Kidney tubule cell (primary cell): Measurements from ENCODE around the gene MRPL18.
"Not testable (repeated sequence)": the region's sequence is repeated elsewhere in the genome, so short reads cannot be mapped to it uniquely, and the experiment has no call there.

Experiments
- DNase-seq: peaks from one replicate; pipeline ENCODE4 v3.0.0-alpha.2; 2018; ENCODE audit warnings: low spot score

Gene MRPL18

GRCh38 chr6:159772196-159772595, 18.1 kb upstream of the MRPL18 start:
- DNase-seq = no peak

GRCh38 chr6:159777240-159777904, 12.9 kb upstream of the MRPL18 start:
- no peak for DNase-seq

GRCh38 chr6:159778131-159778530, 12.1 kb upstream of the MRPL18 start:
- no peak for DNase-seq

- DNase-seq = no peak
Observed at GRCh38 chr6:159778542-159779103, 11.6 kb upstream of the MRPL18 start.

GRCh38 chr6:159788276-159788675, 2.0 kb upstream of the MRPL18 start:
- DNase-seq = no peak

- DNase-seq = peak; percentile 63
Observed at GRCh38 chr6:159788753-159789376, 1.4 kb upstream of the MRPL18 start.

GRCh38 chr6:159789377-159790148, 704 bp upstream of the MRPL18 start, which contains the start of gene TCP1:
TSS of gene TCP1 (minus strand) at chr6:159789602. CDS start at chr6:159789468, 134 bp downstream.
- peak; percentile 100 for DNase-seq

GRCh38 chr6:159790956-159791598, 810 bp downstream of the MRPL18 start:
- no peak for DNase-seq

GRCh38 chr6:159794976-159795375, 4.7 kb downstream of the MRPL18 start:
- not testable (repeated sequence) for DNase-seq

GRCh38 chr6:159797554-159797953, 7.3 kb downstream of the MRPL18 start:
- no peak for DNase-seq

- DNase-seq = no peak
Observed at GRCh38 chr6:159800141-159800865, 10.0 kb downstream of the MRPL18 start, which contains the start of gene PNLDC1. TSS of gene PNLDC1 (plus strand) at chr6:159800276. CDS start at chr6:159800308, 32 bp downstream.

GRCh38 chr6:159801935-159802334, 11.7 kb downstream of the MRPL18 start:
- no peak for DNase-seq

GRCh38 chr6:159804504-159804903, 14.2 kb downstream of the MRPL18 start:
- DNase-seq = no peak

GRCh38 chr6:159805440-159806020, 15.3 kb downstream of the MRPL18 start:
- DNase-seq = no peak

- no peak for DNase-seq
Observed at GRCh38 chr6:159806021-159806458, 15.8 kb downstream of the MRPL18 start.

- peak; percentile 70 for DNase-seq
Observed at GRCh38 chr6:159807150-159807858, 17.0 kb downstream of the MRPL18 start.

GRCh38 chr6:159808647-159809046, 18.4 kb downstream of the MRPL18 start:
- DNase-seq = no peak

- no peak for DNase-seq
Observed at GRCh38 chr6:159809149-159809548, 18.9 kb downstream of the MRPL18 start.

- DNase-seq = no peak
Observed at GRCh38 chr6:159813781-159814180, 23.5 kb downstream of the MRPL18 start.

GRCh38 chr6:159815410-159815809, 25.1 kb downstream of the MRPL18 start:
- no peak for DNase-seq
